Upper lobe of left lung (tissue), 4 donors: Measurements from ENCODE around the gene AFF1.

Experiments
- CTCF ChIP-seq, 6 experiments: fragments of 450-650 bp in 4 of 6; fragments of 200-600 bp in 2 of 6; sonication (generic) in 2 of 6; IDR thresholded peaks; one replicate each; pipeline ENCODE4 v1.5.1; 2016 to 2019; ENCODE audit warnings: antibody characterized with exemption in 6 of 6
- POLR2A ChIP-seq, 4 donors: fragments of 450-650 bp; IDR thresholded peaks; one replicate each; pipeline ENCODE4 v1.5.1; 2016 to 2017; ENCODE audit warnings: antibody characterized with exemption in 4 of 4, mild to moderate bottlenecking in 2 of 4

GRCh38 chr4:87188048-87188447 is 253.2 kb downstream of the AFF1 start:
- no peak for TF ChIP-seq POLR2A (IDR thresholded peaks at IDR 0.05)
- TF ChIP-seq CTCF (IDR thresholded peaks at IDR 0.05): no peak
